Stimulated activated CD4-positive, alpha-beta T cell treated with anti-CD3 and anti-CD28 coated beads, Interleukin-12 subunit alpha, Interleukin-12 subunit beta, amount 100 ng/mL, for 24 hours (primary cell): Measurements from ENCODE around the gene PRLR.
"Not testable (repeated sequence)": the region's sequence is repeated elsewhere in the genome, so short reads cannot be mapped to it uniquely, and the experiment has no call there.

ENCODE experiments used
- DNase-seq, 2 experiments: peaks; one replicate each; pipeline ENCODE4 v3.0.0-alpha.2; 2020; ENCODE audit warnings: low read depth in 2 of 2

Gene PRLR

GRCh38 chr5:35035929-35036328 is 194.4 kb downstream of the PRLR start:
- DNase-seq = not testable (repeated sequence)

- no peak for DNase-seq
These were observed 195.0 kb downstream of the PRLR start for GRCh38 chr5:35035271-35035670.

GRCh38 chr5:35032356-35032755 is 197.9 kb downstream of the PRLR start:
- no peak for DNase-seq

- no peak for DNase-seq
These were observed 199.0 kb downstream of the PRLR start for GRCh38 chr5:35031276-35031675.

- DNase-seq = no peak
These were observed 199.7 kb downstream of the PRLR start for GRCh38 chr5:35030426-35031100.

GRCh38 chr5:35029333-35029732 is 201.0 kb downstream of the PRLR start:
- no peak for DNase-seq

- DNase-seq = no peak
These were observed 203.3 kb downstream of the PRLR start for GRCh38 chr5:35026941-35027340.

- no peak for DNase-seq
These were observed 203.9 kb downstream of the PRLR start for GRCh38 chr5:35026280-35026840.

- DNase-seq = no peak
These were observed 205.3 kb downstream of the PRLR start for GRCh38 chr5:35024911-35025510.

GRCh38 chr5:35023391-35024178 is 206.7 kb downstream of the PRLR start:
- DNase-seq = no peak

GRCh38 chr5:35016174-35017051 is 213.9 kb downstream of the PRLR start:
- DNase-seq = no peak

- no peak for DNase-seq
These were observed 215.2 kb downstream of the PRLR start for GRCh38 chr5:35015063-35015462.

GRCh38 chr5:35012796-35013195 is 217.5 kb downstream of the PRLR start:
- DNase-seq = no peak

- DNase-seq = no peak
These were observed 217.9 kb downstream of the PRLR start for GRCh38 chr5:35012365-35012764.

GRCh38 chr5:35010676-35011075 is 219.6 kb downstream of the PRLR start:
- DNase-seq = no peak

GRCh38 chr5:35009657-35010056 is 220.6 kb downstream of the PRLR start:
- no peak for DNase-seq

- no peak for DNase-seq
These were observed 221.3 kb downstream of the PRLR start for GRCh38 chr5:35009019-35009418.

GRCh38 chr5:35004771-35005170 is 225.5 kb downstream of the PRLR start:
- DNase-seq = no peak

- no peak for DNase-seq
These were observed 226.1 kb downstream of the PRLR start for GRCh38 chr5:35004200-35004599.

GRCh38 chr5:35003018-35003957 is 227.0 kb downstream of the PRLR start:
- peak; percentile 11 to 50 for DNase-seq
